Left ventricle myocardium inferior (tissue), 1 donor: ENCODE data around the gene HIGD2A. TPM values are rescaled to one million over a fixed set of nuclear protein-coding genes. Genes with fewer than 3 reads are reported as not detected.

Source experiments
- DNase-seq: peaks from one replicate; pipeline ENCODE4 v3.0.0-alpha.2; 2020
- H3K27ac ChIP-seq: fragments of 200-600 bp; replicated peaks from 2 replicates; pipeline ENCODE4 v1.8.0; 2021
- H3K27me3 ChIP-seq: fragments of 200-600 bp; 2 replicates; pipeline ENCODE4 v1.8.0; 2021; ENCODE audit warnings: low read depth
- H3K36me3 ChIP-seq: fragments of 200-600 bp; 2 replicates; pipeline ENCODE4 v1.8.0; 2021
- H3K4me1 ChIP-seq: fragments of 200-600 bp; 2 replicates; pipeline ENCODE4 v1.8.0; 2021
- H3K4me3 ChIP-seq: fragments of 200-600 bp; 2 replicates; pipeline ENCODE4 v1.8.0; 2021; ENCODE audit warnings: mild to moderate bottlenecking, moderate library complexity
- H3K9me3 ChIP-seq: fragments of 200-600 bp; replicated peaks from 2 replicates; pipeline ENCODE4 v1.8.0; 2021
- CTCF ChIP-seq: fragments of 200-600 bp; IDR thresholded peaks from 2 replicates; pipeline ENCODE4 v1.8.0; 2021; ENCODE audit warnings: antibody characterized with exemption, mild to moderate bottlenecking, borderline replicate concordance
- intact Hi-C: fragments of 100-400 bp; cut with micrococcal nuclease; formaldehyde crosslinking; loops from one replicate; pipeline ENCODE4 v1.11.0; 2022
- long read RNA-seq: library from polyadenylated mRNA; unstranded; transcript quantifications from one replicate; pipeline ENCODE4 v2.0.0, GENCODE V29; 2021
- total RNA-seq: library from RNA; stranded (reverse); fragmentation: NEBNext Ultra II Directional; extraction: Animal tissue kit (Norgen Biotek cat#: 25700); gene quantifications from one replicate; pipeline ENCODE4 v1.2.1, GENCODE V29; 2021
- donor health status: DM: no; HTN: yes; CAD: no; lungs with severe emphysema.

HIGD2A gene
- 217 TPM for total RNA-seq
- long read RNA-seq, transcript HIGD2A-201 (2 exons, 668 nt), result major isoform, 112 of 112 reads
- long read RNA-seq, partial matches to known transcripts, result 0 of 112 reads
- long read RNA-seq, other reads (novel, unspliced or antisense), result 0 of 112 reads

- intact Hi-C loops, result no loop called here
- peak within 1 kb of the TSS; percentile 99 for H3K27ac ChIP-seq
- H3K4me3 ChIP-seq, result peak within 1 kb of the TSS; percentile 87
- peak; percentile 26 for TF ChIP-seq CTCF
- H3K9me3 ChIP-seq, result no peaks in the 10 kb centered on the region
- H3K27me3 ChIP-seq, result no peaks in the 10 kb centered on the region
- peaks cover 65% of the 10 kb centered on the region for H3K36me3 ChIP-seq
- DNase-seq, result peak; percentile 100
- peaks cover 39% of the 10 kb centered on the region for H3K4me1 ChIP-seq
These were observed at the start of gene HIGD2A, which contains the start of gene NOP16 for GRCh38 chr5:176388444-176389134. Gene HIGD2A (plus strand): TSS chr5:176388751. CDS start chr5:176388820, 69 bp downstream. Gene NOP16 (minus strand): TSS chr5:176388598. CDS start chr5:176388539, 59 bp downstream.

GRCh38 chr5:176339304-176339703, 49.2 kb upstream of the HIGD2A start:
- Histone ChIP-seq H3K27ac (no peak overlapping the region), H3K9me3 (peaks cover 3% of the 10 kb centered on the region), H3K4me1 (no peaks in the 10 kb centered on the region), H3K27me3 (no peaks in the 10 kb centered on the region), H3K36me3 (peaks cover 22% of the 10 kb centered on the region), H3K4me3 (no peak overlapping the region)
- no peak for DNase-seq
- intact Hi-C loops, result no loop called here
- TF ChIP-seq CTCF, result no peak

GRCh38 chr5:176341325-176342157, 47.0 kb upstream of the HIGD2A start:
- no peaks in the 10 kb centered on the region for H3K9me3 ChIP-seq
- no peaks in the 10 kb centered on the region for H3K4me1 ChIP-seq
- H3K4me3 ChIP-seq, result no peak overlapping the region
- no peak overlapping the region for H3K27ac ChIP-seq
- DNase-seq, result no peak
- no peak for TF ChIP-seq CTCF
- intact Hi-C loops, result no loop called here
- no peaks in the 10 kb centered on the region for H3K27me3 ChIP-seq
- H3K36me3 ChIP-seq, result peaks cover 39% of the 10 kb centered on the region

GRCh38 chr5:176342158-176342483, 46.4 kb upstream of the HIGD2A start:
- TF ChIP-seq CTCF, result no peak
- H3K4me1 ChIP-seq, result no peaks in the 10 kb centered on the region
- peaks cover 39% of the 10 kb centered on the region for H3K36me3 ChIP-seq
- no peaks in the 10 kb centered on the region for H3K27me3 ChIP-seq
- H3K9me3 ChIP-seq, result no peaks in the 10 kb centered on the region
- no peak for DNase-seq
- H3K4me3 ChIP-seq, result no peak overlapping the region
- no peak overlapping the region for H3K27ac ChIP-seq
- intact Hi-C loops, result no loop called here

- Histone ChIP-seq H3K36me3 (peaks cover 39% of the 10 kb centered on the region), H3K27me3 (no peaks in the 10 kb centered on the region), H3K4me1 (no peaks in the 10 kb centered on the region), H3K27ac (no peak overlapping the region), H3K9me3 (no peaks in the 10 kb centered on the region), H3K4me3 (no peak overlapping the region)
- DNase-seq, result no peak
- intact Hi-C loops, result no loop called here
- no peak for TF ChIP-seq CTCF
These were observed 45.6 kb upstream of the HIGD2A start for GRCh38 chr5:176342766-176343458.
